Esophagus (tissue), 2 donors: ENCODE results near the gene SLC1A7. TPM values are rescaled to one million over a fixed set of nuclear protein-coding genes. Genes with fewer than 3 reads are reported as not detected.
A peak's percentile ranks its signal among the peaks of the same experiment; 100 is the strongest.

ENCODE experiments used
- H3K27ac ChIP-seq, 2 donors: one replicate each; pipeline ENCODE4 v1.5.1; 2013; ENCODE audit warnings: low read depth in 2 of 2, mild to moderate bottlenecking in 2 of 2, inconsistent platforms in 1 of 2, low read length in 1 of 2, moderate library complexity in 1 of 2
- H3K27me3 ChIP-seq, 2 donors: one replicate each; pipeline ENCODE4 v1.6.1; 2013; ENCODE audit warnings: low read length in 2 of 2, control low read depth in 1 of 2, mild to moderate bottlenecking in 1 of 2; ENCODE audit not compliant: insufficient read depth in 2 of 2, control insufficient read depth in 1 of 2
- H3K36me3 ChIP-seq, 2 donors: one replicate each; pipeline ENCODE4 v1.6.1; 2013; ENCODE audit warnings: low read length in 1 of 2; ENCODE audit not compliant: control insufficient read depth in 2 of 2, insufficient read depth in 2 of 2
- H3K4me1 ChIP-seq, 2 donors: one replicate each; pipeline ENCODE4 v1.6.1; 2013; ENCODE audit warnings: low read length in 1 of 2; ENCODE audit not compliant: control insufficient read depth in 2 of 2, insufficient read depth in 2 of 2
- H3K4me3 ChIP-seq, 2 donors: one replicate each; pipeline ENCODE4 v1.5.1; 2013; ENCODE audit warnings: low read length in 2 of 2, mild to moderate bottlenecking in 2 of 2, low read depth in 1 of 2, moderate library complexity in 1 of 2
- H3K9me3 ChIP-seq, 2 donors: one replicate each; pipeline ENCODE4 v1.6.1; 2013; ENCODE audit warnings: mild to moderate bottlenecking in 2 of 2, low read depth in 1 of 2, low read length in 1 of 2, moderate library complexity in 1 of 2; ENCODE audit not compliant: control insufficient read depth in 2 of 2, insufficient read depth in 1 of 2
- WGBS, 2 donors: extraction: QIAGEN DNeasy Blood & Tissue Kit; methylation state at CpG; one replicate each; pipeline ENCODE4 v1.1.7; 2013; 5-methylcytosine and 5-hydroxymethylcytosine counted together
- polyA plus RNA-seq, 2 donors: library from polyadenylated mRNA; stranded (reverse); fragments of 200-250 nt; gene quantifications; one replicate each; pipeline ENCODE4 v1.2.3, GENCODE V29; 2013
- donor health status: healthy with polysubstance abuse.
- donor health status: Bipolar disorder and iron deficiency.

Gene SLC1A7
- polyA plus RNA-seq, 2 donors, result 0.05 to 0.10 TPM

DNA sequence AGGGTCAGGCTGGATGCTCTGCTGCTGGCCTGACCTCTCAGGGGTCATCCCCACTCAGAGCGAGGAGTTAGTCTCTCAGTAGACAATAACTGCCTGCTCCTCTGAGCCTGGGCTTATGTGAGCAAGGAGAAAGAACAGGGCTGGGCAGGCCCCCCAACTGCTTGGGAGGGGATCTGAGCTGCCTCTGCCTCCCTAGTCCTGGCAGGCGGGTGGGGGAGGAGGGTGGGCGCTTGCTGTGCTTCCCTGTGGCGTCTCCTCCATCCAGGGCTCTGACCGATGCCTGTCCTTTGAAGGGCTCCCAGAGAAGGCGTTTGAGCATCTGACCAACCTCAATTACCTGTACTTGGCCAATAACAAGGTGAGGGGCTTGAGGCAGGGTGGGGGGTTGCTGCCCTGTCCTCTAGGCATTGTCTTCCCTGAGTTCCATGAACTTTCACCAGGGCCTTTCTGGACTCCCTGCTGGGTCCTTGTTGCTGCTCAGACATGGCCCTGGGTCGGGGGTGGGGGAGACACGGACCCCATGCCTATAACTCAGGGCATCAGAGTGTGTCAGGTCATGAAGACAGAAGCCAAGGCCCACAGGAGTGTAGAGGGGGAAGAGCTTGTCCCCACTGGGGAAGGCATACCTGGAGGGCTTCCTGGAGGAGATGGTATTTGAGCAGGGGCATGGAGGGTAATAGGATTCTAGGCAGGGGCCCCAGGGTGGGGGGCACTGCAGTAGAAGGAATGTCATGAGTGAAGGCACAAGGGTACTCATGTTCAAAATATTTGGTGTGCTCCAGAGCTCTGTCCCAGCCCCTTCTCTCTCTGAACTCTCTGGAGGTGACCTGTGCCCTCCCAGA lies 67.9 kb downstream of the SLC1A7 start:
- 86% methylated on average over 8 of the region's 8 CpGs for WGBS, 2 donors
- no peaks in the 10 kb centered on the region for H3K9me3 ChIP-seq
- H3K27ac ChIP-seq, result peak overlapping the region in 1 of 2 donors; percentile 22
- H3K27me3 ChIP-seq, result no peaks in the 10 kb centered on the region
- H3K36me3 ChIP-seq, result no peaks in the 10 kb centered on the region
- no peaks in the 10 kb centered on the region for H3K4me1 ChIP-seq
- no peak overlapping the region for H3K4me3 ChIP-seq

- H3K27ac ChIP-seq, result peak overlapping the region in 1 of 2 donors; percentile 22
- H3K4me1 ChIP-seq, result no peaks in the 10 kb centered on the region
- no peaks in the 10 kb centered on the region for H3K9me3 ChIP-seq
- H3K36me3 ChIP-seq, result no peaks in the 10 kb centered on the region
- H3K27me3 ChIP-seq, result no peaks in the 10 kb centered on the region
- 64 to 70% methylated on average over 10 of the region's 10 CpGs for WGBS, 2 donors
- H3K4me3 ChIP-seq, result no peak overlapping the region
Observed at GRCh38 chr1:53073868-53074311, 68.5 kb downstream of the SLC1A7 start.

- H3K27me3 ChIP-seq, result no peaks in the 10 kb centered on the region
- H3K4me3 ChIP-seq, result no peak overlapping the region
- 92 to 93% methylated on average over 7 of the region's 7 CpGs for WGBS, 2 donors
- H3K36me3 ChIP-seq, result no peaks in the 10 kb centered on the region
- H3K9me3 ChIP-seq, result no peaks in the 10 kb centered on the region
- no peak overlapping the region for H3K27ac ChIP-seq
- H3K4me1 ChIP-seq, result no peaks in the 10 kb centered on the region
Observed at GRCh38 chr1:53073287-53073686, 69.2 kb downstream of the SLC1A7 start.

- H3K4me1 ChIP-seq, result no peaks in the 10 kb centered on the region
- WGBS, 2 donors, result 96 to 97% methylated on average over 1 of the region's 1 CpG
- no peaks in the 10 kb centered on the region for H3K36me3 ChIP-seq
- H3K9me3 ChIP-seq, result no peaks in the 10 kb centered on the region
- H3K27ac ChIP-seq, result no peak overlapping the region
- H3K4me3 ChIP-seq, result no peak overlapping the region
- H3K27me3 ChIP-seq, result no peaks in the 10 kb centered on the region
Observed at GRCh38 chr1:53071915-53072314, 70.5 kb downstream of the SLC1A7 start.

DNA sequence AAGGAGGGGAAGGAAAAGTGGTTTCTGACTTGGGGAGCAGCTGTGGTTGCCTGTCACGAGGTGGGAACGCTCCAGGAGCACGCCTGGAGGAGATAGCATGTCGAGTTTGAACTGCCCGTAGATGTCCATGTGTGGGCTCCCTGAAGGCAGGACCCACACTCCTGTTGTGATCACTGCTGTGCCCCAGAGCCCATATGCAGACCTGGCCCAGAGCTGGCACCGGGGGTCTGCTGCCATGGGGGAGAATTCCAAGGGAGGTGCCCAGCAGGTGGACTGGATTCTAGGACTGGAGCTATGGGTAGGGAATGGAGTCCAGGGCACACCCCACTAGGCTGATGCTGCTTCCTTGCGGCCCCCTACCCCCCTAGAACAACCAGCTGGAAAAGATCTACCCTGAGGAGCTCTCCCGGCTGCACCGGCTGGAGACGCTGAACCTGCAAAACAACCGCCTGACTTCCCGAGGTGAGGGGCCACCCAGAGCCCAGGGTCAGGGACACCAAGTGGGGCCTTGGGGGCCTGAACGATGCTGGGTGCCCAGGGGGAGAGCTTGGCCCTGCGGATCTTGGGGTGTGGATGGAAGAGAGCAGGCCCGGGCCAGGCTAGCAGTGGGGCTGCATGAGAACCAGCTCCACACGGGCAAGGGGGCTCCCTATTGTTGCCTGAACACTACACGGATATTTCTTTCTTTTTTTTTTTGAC lies 71.1 kb downstream of the SLC1A7 start:
- Histone ChIP-seq H3K4me1 (no peaks in the 10 kb centered on the region), H3K9me3 (no peaks in the 10 kb centered on the region), H3K27ac (no peak overlapping the region), H3K36me3 (no peaks in the 10 kb centered on the region), H3K27me3 (no peaks in the 10 kb centered on the region), H3K4me3 (no peak overlapping the region)
- 85 to 86% methylated on average over 17 of the region's 17 CpGs for WGBS, 2 donors

- H3K4me3 ChIP-seq, result no peak overlapping the region
- WGBS, 2 donors, result 95 to 97% methylated on average over 12 of the region's 12 CpGs
- H3K36me3 ChIP-seq, result no peaks in the 10 kb centered on the region
- no peaks in the 10 kb centered on the region for H3K27me3 ChIP-seq
- no peaks in the 10 kb centered on the region for H3K9me3 ChIP-seq
- H3K4me1 ChIP-seq, result no peaks in the 10 kb centered on the region
- H3K27ac ChIP-seq, result no peak overlapping the region
Observed at GRCh38 chr1:53070621-53071020, 71.8 kb downstream of the SLC1A7 start.

DNA sequence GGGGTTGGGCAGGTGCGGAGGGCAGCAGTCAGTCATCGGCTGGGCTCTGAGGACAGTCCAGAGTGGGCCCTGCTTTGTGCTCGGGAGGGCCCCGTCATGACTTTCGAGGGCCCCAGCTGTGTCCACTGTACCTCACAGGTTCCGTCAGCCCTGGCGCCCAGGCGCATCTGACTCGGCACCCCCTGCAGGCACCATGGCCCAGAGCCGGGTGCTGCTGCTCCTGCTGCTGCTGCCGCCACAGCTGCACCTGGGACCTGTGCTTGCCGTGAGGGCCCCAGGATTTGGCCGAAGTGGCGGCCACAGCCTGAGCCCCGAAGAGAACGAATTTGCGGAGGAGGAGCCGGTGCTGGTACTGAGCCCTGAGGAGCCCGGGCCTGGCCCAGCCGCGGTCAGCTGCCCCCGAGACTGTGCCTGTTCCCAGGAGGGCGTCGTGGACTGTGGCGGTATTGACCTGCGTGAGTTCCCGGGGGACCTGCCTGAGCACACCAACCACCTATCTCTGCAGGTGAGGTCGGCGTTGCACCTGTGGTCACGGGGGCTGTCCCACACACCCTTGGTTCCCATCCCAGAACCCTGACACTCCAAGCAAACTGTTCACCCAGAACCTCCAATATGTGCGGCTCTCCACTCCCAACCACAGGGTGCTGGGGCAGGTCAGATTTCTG lies 72.6 kb downstream of the SLC1A7 start:
- Histone ChIP-seq H3K4me1 (no peaks in the 10 kb centered on the region), H3K27ac (no peak overlapping the region), H3K36me3 (no peaks in the 10 kb centered on the region), H3K4me3 (no peak overlapping the region), H3K27me3 (no peaks in the 10 kb centered on the region), H3K9me3 (no peaks in the 10 kb centered on the region)
- WGBS, 2 donors, result 91 to 92% methylated on average over 31 of the region's 31 CpGs

- H3K9me3 ChIP-seq, result no peaks in the 10 kb centered on the region
- H3K4me3 ChIP-seq, result no peak overlapping the region
- WGBS, 2 donors, result 84 to 86% methylated on average over 7 of the region's 7 CpGs
- H3K27ac ChIP-seq, result no peak overlapping the region
- no peaks in the 10 kb centered on the region for H3K36me3 ChIP-seq
- no peaks in the 10 kb centered on the region for H3K4me1 ChIP-seq
- H3K27me3 ChIP-seq, result no peaks in the 10 kb centered on the region
Observed at GRCh38 chr1:53069265-53069662, 73.2 kb downstream of the SLC1A7 start.

GRCh38 chr1:53068314-53069099 lies 73.9 kb downstream of the SLC1A7 start:
- Histone ChIP-seq H3K36me3 (no peaks in the 10 kb centered on the region), H3K4me3 (no peak overlapping the region), H3K9me3 (no peaks in the 10 kb centered on the region), H3K27me3 (peaks cover 0 to under 1% of the 10 kb centered on the region in 2 donors), H3K27ac (no peak overlapping the region), H3K4me1 (no peaks in the 10 kb centered on the region)
- WGBS, 2 donors, result 89 to 94% methylated on average over 7 of the region's 7 CpGs
